Stimulated activated CD4-positive, alpha-beta T cell treated with anti-CD3 and anti-CD28 coated beads, Interleukin-4, amount 100 ng/mL, for 4 hours (primary cell): Measurements from ENCODE around the gene CAMK2B.

Source experiments
- DNase-seq, 2 experiments: peaks; one replicate each; pipeline ENCODE4 v3.0.0-alpha.2; 2020

The CAMK2B gene

DNA sequence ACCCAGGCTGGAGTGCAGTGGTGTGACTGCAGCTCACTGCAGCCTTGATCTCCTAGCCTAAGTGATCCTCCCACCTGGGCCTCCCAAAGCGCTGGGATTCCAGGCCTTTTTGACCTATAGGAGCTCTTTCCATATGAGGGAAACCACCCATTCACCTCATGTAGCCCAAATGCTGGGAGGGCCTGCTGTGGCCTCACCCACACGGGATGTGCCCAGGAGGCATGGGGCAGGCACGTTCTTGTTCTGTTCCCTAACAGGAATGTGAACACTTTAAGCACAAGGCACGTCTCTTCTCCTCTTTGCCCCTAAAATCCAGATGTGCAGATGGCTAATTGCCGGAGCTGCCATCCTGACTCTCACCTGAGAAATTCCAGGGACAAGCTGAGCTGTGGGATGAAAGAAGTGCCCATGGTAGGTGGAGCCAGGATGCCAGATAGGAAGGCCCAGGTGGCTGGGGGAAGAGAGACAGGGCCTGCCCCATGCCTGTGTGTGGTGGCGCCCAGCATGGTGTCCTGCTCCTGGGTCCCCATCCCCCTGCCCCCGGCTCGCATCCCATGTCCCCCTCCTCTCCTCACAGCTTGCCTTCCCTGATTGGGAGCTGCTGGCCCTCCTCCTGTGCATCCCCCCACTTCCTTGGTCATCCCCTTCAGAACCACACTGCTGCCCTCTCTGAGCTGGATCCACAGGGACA lies 17.3 kb downstream of the CAMK2B start:
- DNase-seq: no peak

DNA sequence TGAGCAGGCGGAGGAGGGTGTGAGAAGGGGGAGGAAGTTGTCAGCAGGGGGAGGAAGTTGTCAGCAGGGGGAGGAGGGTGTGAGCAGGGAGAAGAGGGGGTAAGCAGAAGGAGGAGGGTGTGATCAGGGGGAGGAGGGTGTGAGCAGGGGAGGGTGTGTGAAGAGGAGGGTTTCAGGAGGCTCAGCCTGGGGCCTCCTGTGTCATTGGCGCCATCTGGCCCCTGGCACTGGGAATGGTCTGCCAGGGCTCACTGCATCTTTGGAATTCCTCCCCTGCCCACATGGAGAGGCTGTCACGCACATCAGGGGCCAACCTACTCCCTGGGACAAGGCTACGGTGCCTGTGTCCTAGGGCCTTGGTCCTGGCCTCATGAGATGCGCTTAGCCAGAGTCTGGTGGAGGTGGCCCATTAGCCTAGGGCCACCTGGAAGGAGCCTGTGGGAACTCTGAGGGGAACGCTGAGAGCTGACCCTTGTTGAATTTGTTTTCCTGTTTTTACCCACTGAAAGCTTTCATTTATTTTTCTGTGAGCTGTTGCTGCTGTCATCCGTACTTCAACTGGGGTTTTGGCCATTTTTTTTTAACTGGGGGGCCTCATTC lies 18.0 kb downstream of the CAMK2B start:
- no peak for DNase-seq

DNA sequence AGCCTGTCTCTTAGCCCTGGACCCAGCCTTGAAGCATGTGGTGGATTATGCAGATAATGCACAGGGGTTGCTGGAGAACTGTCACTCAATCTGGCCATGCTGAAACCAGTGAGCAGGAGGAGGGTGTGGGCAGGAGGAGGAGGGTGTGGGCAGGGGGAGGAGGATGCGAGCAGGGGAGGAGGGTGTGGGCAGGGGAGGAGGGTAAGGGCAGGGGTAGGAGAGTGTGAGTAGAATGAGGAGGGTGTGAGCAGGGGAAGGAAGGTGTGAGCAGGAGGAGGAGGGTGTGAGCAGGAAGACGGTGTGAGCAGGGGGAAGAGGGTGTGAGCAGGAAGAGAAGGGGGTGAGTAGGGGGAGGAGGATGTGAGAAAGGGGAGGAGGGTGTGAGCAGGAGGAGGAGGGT lies 18.8 kb downstream of the CAMK2B start:
- DNase-seq: no peak

DNA sequence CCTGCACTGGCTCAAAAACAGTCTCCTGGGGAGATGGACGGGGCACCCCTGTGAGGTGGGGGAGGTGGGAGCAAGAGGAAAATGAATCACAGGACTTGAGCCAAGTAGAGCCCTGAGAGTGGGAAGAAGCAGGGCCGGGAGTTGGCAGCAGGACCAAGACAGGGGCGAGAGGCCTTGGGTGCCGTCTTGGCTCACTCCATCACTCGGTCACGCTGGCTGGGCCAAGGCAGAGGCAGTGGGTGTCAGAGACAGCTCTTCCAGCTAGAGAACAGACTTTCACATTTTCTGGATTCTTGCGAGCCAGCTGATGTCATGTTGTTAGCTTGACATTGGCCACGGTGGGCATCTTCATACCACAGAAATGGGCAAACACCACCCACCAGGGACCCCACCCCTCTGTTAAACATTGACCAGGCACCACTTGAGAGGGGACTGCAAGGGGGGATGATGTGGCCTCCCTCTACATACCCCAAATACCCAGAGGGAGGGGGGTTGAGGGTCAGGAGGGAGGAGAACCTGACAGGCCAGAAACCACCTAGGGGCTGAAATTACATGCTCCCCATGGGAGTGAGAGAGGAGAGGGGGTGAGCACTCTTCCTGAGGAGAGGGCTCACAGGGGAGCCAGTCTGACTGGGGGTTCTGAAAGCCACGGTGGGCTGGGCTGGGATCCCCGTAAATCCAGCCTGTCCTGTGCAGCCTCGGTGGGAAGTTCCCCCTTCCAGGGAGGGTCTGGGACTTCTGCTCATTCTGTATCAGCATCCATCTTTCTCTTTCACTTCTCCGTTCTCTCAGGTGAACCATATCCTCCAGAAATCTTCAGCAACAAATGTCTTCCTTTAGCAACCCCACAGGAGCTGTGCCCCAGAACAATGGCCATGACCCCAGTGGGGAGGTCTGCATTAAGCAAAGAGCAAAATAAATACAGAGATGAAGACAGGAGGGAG lies 19.6 kb downstream of the CAMK2B start:
- no peak for DNase-seq

DNA sequence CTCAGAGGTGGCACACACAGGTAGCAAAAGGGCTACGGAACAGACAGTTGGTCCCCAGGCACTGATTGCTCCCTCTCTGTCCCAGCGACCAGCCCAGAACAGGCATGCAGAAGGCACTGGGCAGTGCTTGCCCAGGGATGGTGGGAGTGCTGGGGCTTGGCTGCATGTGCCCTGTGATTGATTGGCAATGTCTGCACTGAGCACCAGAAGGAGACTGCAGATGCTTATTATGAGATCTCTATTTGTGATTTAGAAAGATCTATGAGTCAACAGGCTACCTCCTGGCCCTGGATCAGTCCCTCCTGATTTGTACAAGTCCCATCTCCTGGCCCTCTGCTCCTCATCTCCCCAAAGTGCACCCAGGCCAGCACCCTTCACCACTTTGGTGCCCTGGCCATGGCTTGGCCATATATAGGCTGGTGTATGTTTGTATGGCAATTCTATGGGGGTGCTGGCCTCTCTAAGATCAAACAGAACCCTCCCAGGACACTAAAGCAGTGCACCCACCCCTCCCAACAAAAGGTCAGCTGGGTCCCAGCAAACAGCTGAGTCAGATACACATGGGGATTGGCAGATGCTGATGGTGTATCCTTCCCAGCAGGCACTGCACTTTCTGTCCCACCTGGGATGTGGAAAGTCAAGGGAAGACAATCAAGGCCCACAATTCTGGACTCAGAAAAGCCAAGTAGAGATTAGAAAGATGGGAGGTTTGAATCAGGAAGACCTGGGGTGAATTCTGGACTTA lies 30.9 kb downstream of the CAMK2B start:
- DNase-seq: no peak

DNA sequence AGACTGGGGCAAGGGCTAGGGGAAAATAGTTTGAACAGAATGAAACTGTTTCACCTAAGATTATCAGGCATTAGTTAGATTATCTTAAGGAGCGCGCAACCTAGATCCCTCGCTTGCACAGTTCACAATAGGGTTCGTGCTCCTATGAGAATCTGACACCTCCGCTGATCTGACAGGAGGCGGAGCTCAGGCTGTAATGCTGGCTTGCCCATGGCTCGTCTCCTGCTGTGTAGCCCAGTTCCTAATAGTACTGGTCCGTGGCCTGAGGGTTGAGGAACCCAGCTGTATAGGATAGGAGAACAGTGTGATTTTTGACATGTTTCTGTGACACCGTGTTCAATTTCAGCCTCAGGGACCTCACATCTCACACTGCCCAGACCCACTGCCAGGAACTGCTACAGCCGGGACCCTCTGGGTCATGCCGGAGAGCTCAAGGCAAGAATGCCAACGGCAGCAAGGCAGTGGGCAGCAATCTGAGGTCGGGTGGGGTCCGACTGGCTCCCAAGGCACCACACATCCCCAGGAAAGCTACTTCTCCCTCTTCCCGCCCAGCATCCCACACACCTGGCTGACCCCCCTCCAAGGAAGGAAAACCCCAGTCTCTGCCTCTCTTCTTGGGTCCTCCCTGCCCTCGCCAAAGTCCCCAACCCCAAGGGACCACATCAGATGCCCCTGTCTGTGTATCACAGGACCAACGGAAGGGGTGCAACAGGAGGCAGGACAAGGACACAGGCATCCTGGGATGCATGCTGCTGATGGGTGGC lies 31.7 kb downstream of the CAMK2B start:
- DNase-seq: peak in 1 of 2 experiments; percentile 0

DNA sequence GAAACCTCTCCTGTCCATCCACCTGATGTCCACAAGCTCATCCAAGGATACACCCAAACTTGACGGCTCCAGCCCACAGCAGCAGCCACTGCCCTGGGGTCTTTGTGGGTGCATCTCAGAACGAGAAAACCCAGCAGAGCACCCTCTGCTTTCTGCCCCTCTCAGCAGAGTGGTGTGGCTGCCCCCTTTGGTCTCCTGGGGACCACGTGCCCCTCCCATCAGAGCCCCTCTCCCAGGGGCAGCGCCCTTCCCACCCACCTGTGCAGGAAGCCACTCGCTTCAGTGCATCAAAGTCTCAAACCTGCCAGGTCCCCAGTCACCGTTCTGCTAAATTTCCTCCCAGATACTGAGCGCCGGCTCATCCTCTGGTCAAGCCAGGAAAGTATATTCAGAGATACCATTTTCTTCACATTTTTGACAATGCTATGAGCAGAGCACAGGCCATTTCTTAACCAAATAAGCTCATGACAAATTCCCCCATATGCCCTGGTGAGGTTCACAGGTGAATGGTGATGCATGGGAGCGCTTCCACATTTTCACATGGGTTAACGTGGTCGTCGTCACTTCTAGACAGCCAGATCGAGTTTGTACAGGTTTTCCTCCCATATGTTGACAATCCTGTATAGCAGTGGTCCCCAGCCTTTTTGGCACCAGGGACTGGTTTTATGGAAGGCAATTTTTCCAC lies 32.4 kb downstream of the CAMK2B start:
- DNase-seq: peak in 1 of 2 experiments; percentile 0

DNA sequence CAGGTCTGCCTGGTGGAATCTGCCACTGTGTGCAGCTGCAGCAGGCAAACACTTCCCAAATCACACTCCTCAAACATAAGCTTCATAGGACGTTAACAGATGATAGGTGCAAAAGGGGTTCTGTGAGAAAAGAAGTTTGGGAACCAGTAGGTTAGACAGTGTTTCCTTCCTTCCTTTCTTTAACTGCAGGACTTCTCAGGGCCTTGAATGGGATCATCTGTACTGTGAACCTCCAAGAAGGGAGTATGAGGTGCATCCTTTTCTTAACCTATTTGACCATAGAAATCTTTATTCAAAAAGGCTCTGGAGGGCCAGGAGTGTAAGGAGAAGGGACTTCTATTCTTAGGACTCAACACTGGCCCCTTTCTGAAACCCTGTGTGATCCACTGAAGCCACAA lies 33.0 kb downstream of the CAMK2B start:
- no peak for DNase-seq

DNA sequence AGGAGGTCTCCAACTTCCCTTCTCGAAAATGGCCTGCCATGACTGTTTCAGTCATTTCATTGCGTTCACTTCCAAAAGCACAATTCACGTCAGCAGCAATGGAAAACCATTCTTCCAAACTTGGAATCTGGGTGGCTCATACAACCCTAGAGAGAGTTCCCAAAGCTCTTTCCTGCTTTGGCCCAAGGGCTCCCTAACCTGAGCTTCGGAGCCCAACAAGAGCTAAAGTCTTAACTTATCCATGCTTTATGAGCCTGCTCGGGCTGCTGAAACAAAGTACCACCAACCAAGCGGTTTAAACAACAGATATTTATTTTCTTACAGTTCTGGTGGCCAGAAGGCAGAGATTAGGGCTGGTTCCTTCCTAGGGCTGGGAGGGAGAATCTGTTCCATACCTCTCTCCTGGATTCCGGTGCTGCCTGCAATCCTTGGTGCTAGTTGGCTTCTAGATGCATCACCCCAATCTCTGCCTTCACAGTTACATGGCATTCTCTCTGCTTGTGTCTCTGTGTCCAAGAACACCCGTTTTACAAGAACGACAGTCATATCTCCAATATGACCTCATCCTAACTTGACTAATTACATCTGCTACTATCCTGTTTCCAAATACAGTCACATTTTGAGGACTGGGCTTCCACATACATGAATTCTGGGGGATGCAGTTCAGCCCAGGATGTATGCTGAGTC lies 33.5 kb downstream of the CAMK2B start:
- peak in 1 of 2 experiments; percentile 0 for DNase-seq

DNA sequence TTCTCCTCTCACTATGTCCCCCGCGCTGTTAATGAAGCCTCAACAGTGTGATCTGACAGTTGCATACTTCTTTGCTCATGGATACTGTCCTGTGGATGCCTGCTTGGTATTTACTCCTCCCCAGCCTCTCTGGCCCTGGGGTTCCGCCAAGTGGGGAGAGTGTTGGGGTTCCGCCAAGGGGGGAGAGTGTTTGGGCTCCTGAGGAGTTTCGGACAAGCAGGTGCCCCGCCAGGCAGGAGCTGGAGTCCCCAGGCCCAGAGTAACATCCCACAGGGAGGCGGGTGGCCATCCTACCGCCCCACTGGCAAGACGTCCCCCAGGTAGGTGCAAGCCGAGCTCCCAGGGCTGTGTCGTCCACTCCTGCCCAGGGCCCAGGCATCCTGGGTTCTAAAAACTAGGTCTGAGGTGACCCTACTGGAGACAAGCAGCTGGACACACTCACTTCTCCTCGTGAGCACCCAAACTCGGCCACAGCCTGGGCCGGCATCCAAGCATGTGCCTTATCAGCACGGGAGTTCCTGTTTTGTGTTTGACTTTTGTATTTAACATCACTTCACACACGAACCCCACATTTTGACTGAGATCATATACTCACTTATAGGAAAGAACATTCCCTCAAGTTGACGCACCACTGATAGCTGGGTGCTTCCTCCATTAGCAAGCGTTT lies 34.2 kb downstream of the CAMK2B start:
- peak in 1 of 2 experiments; percentile 0 for DNase-seq

DNA sequence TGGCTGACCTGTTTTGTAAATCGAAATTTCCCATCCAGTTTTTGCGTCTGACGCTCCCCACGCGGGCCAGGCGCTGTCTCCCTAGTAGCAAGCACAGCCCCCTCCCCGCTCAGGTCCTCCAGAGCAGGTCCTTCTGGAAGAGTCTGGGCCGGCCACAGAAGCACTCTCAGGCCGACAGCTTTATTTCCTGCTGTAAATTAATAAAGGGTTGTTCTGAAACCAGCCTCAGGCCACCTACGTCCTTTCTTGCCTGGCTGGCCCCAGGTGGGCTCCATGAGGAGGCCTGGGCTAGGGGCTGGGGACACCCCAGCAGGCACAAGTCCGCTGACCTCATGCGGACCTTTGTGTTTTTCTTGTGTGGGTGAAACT lies 35.2 kb downstream of the CAMK2B start:
- no peak for DNase-seq

DNA sequence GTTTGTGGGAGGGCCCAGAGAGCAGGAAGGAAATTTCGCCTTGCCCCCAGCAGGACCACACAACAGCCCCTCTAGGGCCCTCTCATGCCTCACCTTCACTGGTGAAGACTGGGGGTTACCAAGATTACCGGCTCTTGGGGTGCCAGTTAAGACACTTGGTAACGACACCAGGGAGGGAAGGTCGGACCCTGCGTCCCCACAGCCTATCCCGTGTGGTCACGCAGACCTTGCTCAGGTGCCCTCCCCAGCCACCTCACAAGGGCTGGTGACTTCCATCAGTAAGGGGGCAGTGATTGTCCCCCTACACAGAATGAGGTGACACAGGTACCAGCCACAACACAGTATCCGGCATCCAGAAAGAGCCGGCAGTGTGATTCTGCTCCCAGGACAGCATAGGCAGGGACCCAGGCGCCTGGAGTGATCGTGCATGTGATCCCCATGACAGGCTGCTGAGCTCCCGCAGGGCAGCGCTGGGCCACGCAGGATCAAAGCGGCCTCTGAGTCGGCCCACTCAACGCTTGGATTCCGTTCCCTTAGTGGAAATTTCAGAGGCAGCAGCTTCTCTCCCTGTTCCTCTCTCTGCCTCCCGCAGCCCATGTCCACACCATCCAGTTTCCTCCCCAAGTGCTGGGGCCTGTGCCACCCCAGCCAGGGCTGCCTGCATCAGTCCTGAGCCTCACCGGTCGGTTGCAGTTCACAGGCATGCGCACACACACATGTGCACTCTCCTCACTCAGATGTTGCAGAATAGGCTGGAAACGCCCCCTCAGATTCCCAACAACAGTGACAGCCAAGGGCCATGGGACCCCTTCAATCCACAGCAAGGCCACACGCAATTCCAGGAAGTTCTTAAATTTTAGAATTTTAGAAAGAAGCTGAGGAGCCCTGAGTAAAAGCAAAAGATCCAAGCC lies 35.8 kb downstream of the CAMK2B start:
- DNase-seq: no peak

DNA sequence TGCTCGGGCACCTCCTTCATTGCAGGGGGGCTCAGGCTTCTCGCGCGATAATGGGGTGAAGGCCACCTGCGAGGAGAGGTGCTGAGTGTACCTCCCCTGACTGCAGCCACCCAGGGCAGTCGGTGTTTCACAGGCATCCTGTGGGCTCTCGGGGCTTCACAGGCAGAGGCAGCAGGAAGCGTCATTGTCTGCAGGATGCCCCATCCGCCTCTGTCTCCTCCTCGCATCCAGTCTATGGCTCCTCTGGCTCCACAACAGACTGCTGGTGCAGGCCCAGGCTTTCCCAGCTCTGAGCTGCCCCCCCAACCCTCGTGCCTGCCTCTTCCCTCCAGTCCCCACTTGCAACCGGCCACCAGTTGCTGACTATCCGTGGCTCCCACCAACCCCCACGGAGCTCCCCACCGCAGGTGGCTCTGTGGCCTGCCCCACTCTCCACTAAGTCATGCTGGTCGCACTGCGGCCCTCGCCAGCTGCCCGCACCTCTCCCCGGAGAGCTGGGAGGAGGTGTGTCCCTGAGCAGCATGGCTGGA lies 36.5 kb downstream of the CAMK2B start:
- DNase-seq: no peak

DNA sequence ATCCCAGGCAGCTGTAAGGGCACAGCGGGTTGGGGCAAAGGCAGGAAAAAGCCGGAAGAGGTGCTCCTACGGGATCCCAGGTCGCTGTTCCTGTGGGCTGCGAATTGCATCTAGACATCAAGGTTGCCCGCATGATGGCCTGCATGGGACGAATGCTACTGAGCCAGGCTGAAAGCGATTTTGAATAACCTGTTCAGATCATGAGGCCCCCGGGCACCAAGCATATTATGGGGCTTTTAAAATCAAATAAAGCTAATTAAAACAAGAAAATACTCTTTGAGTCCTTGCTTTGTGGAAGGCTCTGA lies 37.1 kb downstream of the CAMK2B start:
- DNase-seq: no peak

DNA sequence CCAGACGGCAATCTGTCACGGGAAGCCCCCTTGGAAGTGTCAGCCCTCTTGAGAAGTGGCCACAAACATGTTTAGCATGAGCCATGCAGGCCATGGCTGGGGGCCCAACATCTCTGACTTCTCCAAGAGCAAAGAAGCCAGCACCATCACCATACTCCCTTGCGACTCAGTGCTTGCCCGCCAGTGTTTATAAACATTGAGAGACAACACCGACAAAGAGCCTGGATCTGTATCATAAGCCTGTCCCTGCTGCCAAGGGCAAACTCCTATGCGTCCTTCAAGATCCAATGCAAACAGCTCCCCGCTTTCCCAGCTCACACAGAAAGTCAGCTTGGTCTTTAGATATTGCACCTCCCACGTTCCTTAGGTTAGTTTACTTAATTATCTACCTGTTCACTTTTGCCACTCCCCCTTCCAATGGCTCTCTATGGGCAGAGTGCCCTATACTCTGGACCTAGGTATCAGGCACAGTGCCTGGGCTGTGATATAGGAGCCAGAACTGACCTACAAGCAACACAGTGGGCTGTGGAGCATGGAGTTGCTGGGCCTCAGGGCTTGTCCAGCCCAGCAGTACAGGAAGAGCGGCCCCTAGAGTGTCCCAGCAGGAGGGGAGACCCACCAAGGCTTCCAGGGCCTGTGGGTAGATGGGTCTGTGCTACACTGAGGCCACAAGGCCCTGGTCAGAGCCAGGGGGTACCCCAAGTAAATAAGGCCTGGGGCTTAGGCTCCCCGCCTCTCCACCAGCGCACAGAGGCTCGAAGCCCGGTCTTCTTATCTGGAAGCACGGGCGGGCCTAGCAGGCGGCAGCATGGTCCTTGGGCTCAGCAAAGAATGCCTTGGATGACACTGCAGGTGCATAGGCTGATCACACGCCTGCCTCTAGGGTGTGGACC lies 37.7 kb downstream of the CAMK2B start:
- DNase-seq: no peak

DNA sequence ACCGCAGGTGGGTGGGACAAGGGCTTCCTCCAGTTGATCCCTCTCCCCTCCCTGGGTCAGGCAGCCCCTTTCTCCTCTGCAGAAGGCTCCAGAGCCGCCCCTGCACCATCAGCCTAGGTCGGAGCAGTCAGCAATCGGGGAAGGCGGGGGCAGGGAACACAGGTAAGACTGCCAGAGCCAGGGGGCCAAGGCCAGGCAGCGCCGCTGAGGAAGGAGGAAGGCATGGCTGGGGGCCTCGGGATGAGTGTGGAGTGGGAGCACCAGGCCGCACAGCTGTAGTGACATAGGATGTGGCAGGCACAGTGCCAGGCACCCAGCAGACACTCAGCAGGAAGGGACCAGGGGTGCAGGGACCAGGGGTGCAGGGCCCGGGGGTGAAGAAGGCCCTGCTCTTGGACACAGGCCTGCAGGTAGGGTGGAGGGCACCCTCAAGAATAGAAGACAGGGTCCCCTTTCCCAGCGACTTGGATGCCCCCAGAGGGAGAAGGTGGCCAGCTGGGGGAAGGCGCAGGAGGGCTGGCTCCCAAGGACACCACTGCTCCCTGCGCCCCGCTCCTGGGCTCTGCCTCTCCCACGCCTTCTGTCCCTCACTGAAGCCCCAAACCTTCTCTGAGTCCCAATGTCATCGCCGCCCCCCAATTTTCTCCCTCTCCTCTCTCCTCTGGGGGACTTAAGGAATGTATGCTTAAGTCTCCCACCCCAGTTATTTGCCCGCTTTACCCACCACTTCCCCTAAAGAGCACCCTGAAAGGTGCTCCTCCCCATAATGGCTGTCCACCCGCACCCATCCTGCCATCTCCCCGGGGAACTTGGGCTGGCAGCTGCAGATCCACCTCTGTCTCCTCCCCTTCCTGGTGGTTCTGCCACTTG lies 38.5 kb downstream of the CAMK2B start:
- peak in 1 of 2 experiments; percentile 0 for DNase-seq

DNA sequence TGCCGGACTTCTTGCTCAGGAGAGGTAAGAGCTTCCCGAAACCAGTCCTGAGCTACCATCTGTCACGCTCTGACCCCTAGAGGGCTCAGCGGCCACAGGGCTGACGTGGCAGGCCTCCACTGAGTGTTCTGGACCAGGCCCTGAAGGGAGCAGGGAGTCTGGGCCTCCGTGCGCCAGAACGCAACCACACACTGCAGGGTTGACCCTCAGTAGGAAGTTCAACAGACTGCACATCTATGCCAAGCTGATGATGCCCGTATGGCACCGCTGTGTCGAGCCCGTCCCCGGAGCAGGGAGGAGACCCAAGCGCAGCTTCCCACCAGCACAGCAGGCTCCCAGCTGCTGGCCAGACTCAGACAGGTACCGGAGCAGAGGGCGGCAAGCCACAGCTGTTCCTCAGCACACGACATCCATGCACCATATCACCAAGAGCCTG lies 39.2 kb downstream of the CAMK2B start:
- peak in 1 of 2 experiments; percentile 1 for DNase-seq
